OCI-LY3 (cell line): ENCODE measurements around the gene ST3GAL4.

Experiments used
- EZH2phosphoT487 ChIP-seq: fragments of 200-600 bp; shearing (Covaris generic); IDR thresholded peaks from 2 replicates; pipeline ENCODE4 v1.6.1; 2018; ENCODE audit warnings: antibody characterized with exemption, mixed run types, low read depth
- TF ChIP-seq, protein P1 (sequence below): fragments of 200-600, 300-600 bp; sonication (generic); IDR thresholded peaks from 2 replicates; pipeline ENCODE4 v1.5.1; 2014; ENCODE audit warnings: antibody characterized with exemption, low read length, low read depth

DNA sequence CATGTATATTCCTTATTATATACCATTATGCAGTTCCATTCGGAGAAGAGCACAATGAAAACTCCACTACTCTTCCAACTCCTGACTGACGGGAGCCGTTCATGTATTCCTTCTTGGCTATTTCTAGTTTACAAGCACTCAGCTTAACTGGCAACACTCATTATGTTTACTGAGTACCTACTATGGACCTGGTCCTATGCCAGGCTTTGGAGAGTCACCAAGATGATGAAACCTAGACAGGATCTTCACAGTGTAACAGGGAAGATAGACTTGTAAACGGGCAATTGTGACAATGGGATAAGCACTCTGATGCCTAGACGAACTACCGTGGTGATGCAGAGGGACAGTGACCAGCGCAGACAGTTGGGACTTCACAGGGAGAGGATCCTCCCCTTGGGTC lies 22.3 kb upstream of the ST3GAL4 start:
- TF ChIP-seq, protein P1, sequence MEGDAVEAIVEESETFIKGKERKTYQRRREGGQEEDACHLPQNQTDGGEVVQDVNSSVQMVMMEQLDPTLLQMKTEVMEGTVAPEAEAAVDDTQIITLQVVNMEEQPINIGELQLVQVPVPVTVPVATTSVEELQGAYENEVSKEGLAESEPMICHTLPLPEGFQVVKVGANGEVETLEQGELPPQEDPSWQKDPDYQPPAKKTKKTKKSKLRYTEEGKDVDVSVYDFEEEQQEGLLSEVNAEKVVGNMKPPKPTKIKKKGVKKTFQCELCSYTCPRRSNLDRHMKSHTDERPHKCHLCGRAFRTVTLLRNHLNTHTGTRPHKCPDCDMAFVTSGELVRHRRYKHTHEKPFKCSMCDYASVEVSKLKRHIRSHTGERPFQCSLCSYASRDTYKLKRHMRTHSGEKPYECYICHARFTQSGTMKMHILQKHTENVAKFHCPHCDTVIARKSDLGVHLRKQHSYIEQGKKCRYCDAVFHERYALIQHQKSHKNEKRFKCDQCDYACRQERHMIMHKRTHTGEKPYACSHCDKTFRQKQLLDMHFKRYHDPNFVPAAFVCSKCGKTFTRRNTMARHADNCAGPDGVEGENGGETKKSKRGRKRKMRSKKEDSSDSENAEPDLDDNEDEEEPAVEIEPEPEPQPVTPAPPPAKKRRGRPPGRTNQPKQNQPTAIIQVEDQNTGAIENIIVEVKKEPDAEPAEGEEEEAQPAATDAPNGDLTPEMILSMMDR = no peak
- TF ChIP-seq EZH2phosphoT487 = no peak
